Spinal cord (tissue), 4 donors: ENCODE data around the gene CRACDL. TPM values are rescaled to one million over a fixed set of nuclear protein-coding genes. Genes with fewer than 3 reads are reported as not detected.

Source experiments
- polyA plus RNA-seq, 2 donors: library from polyadenylated mRNA; unstranded; fragments of 120-200 nt; gene quantifications; one replicate each; pipeline ENCODE4 v1.2.1, GENCODE V29; 2013; ENCODE audit not compliant: insufficient read length in 2 of 2
- small RNA-seq: library from RNA; depleted of rRNA; stranded (forward); fragments of <200 nt; gene quantifications from one replicate; pipeline ENCODE3, GENCODE V24; 2014; ENCODE audit warnings: low replicate concordance
- total RNA-seq, 2 donors: library from RNA; depleted of rRNA in 1 of 2; stranded (reverse); fragments of 120-200 nt in 1 of 2; fragments of >200 nt in 1 of 2; gene quantifications; one replicate each; pipeline versions ENCODE4 v1.2.3 to v1.2.4, GENCODE V29; 2013 to 2014

The CRACDL gene
- total and polyA plus RNA-seq, 4 donors: 1.9 to 3.9 (median 2.4) TPM

Small RNA genes within 50 kb of the gene (small RNA-seq; reads per million reads assigned to genes)
- 0.06 reads per million for gene RNU4-84P
- gene RNU7-46P: not detected

Other genes starting within 250 kb of the CRACDL start
- 10 to 100 TPM; 26.6 to 51.2 TPM for gene MGAT4A, start 205.1 kb downstream of the CRACDL start, total RNA-seq
- gene MGAT4A, start 205.1 kb downstream of the CRACDL start, polyA plus RNA-seq: 10 to 100 TPM; 25.2 to 33.2 TPM
- gene C2orf15, start 205.5 kb upstream of the CRACDL start, total RNA-seq: 1 to 10 TPM; 2.8 to 5.7 TPM
- 1 to 10 TPM; 3.4 to 4.6 TPM for gene C2orf15, start 205.5 kb upstream of the CRACDL start, polyA plus RNA-seq
- 10 to 100 TPM; 12.4 to 20.6 TPM for gene TSGA10, start 218.7 kb upstream of the CRACDL start, total RNA-seq
- 10 to 100 TPM in 1 of 2 donors, 1 to 10 TPM in 1; 9.9 to 10.2 TPM for gene TSGA10, start 218.7 kb upstream of the CRACDL start, polyA plus RNA-seq
- gene LIPT1, start 218.7 kb upstream of the CRACDL start, total RNA-seq: 10 to 100 TPM; 11.0 to 11.8 TPM
- 1 to 10 TPM; 7.5 to 9.5 TPM for gene LIPT1, start 218.7 kb upstream of the CRACDL start, polyA plus RNA-seq
- 10 to 100 TPM; 24.4 to 32.1 TPM for gene MITD1, start 244.8 kb upstream of the CRACDL start, total RNA-seq
- gene MITD1, start 244.8 kb upstream of the CRACDL start, polyA plus RNA-seq: 10 to 100 TPM; 31.2 to 37.7 TPM
- gene MRPL30, start 245.0 kb upstream of the CRACDL start, total RNA-seq: 10 to 100 TPM; 34.9 to 53.1 TPM
- gene MRPL30, start 245.0 kb upstream of the CRACDL start, polyA plus RNA-seq: 10 to 100 TPM; 35.9 to 39.5 TPM